CD4-positive, CD25-positive, alpha-beta regulatory T cell (primary cell): ENCODE data around the gene ABCC9. TPM values are rescaled to one million over a fixed set of nuclear protein-coding genes. Genes with fewer than 3 reads are reported as not detected.

Source experiments
- ATAC-seq, 2 donors: fragments of 150-1000 bp; cut with Tn5 transposase; one replicate each; pipeline ENCODE4 v1.10.0; 2021; ENCODE audit warnings: low read depth in 2 of 2, moderate number of reproducible peaks in 2 of 2, moderate library complexity in 1 of 2
- DNase-seq, 3 donors: peaks; one replicate each; pipeline versions ENCODE4 v3.0.0 to v3.0.0-alpha.2; 2012 to 2022; ENCODE audit warnings: mixed read lengths in 1 of 3
- H3K27ac ChIP-seq: one replicate; pipeline ENCODE4 v1.7.0; 2013; ENCODE audit warnings: mild to moderate bottlenecking, low read length; ENCODE audit not compliant: insufficient read depth, poor library complexity, severe bottlenecking
- H3K27me3 ChIP-seq: one replicate; pipeline ENCODE4 v1.7.0; 2013; ENCODE audit warnings: low read length; ENCODE audit not compliant: control insufficient read depth, insufficient read depth
- H3K36me3 ChIP-seq: one replicate; pipeline ENCODE4 v1.7.0; 2013; ENCODE audit warnings: mild to moderate bottlenecking, low read length, moderate library complexity; ENCODE audit not compliant: control insufficient read depth, insufficient read depth
- H3K4me1 ChIP-seq: 2 replicates; pipeline ENCODE4 v1.7.0; 2013; ENCODE audit warnings: mild to moderate bottlenecking, low read length; ENCODE audit not compliant: insufficient read depth, control insufficient read depth, poor library complexity, severe bottlenecking
- H3K4me3 ChIP-seq: one replicate; pipeline ENCODE4 v1.7.0; 2013; ENCODE audit warnings: low read depth, mild to moderate bottlenecking, low read length, moderate library complexity
- H3K9me3 ChIP-seq, 2 experiments: 1 replicate in 1 of 2; 2 replicates in 1 of 2; pipeline ENCODE4 v1.7.0; 2013; ENCODE audit warnings: low read length in 2 of 2, mild to moderate bottlenecking in 1 of 2, moderate library complexity in 1 of 2; ENCODE audit not compliant: control insufficient read depth in 2 of 2
- H3K27ac Mint-ChIP-seq, 3 donors: one replicate each; pipeline ENCODE4 v1.8.0; 2020 to 2022; ENCODE audit warnings: mild to moderate bottlenecking in 3 of 3, mixed read lengths in 3 of 3, moderate library complexity in 2 of 3
- H3K27me3 Mint-ChIP-seq: one replicate; pipeline ENCODE4 v1.8.0; 2022; ENCODE audit warnings: mild to moderate bottlenecking, mixed read lengths
- H3K36me3 Mint-ChIP-seq: one replicate; pipeline ENCODE4 v1.8.0; 2020; ENCODE audit warnings: mixed read lengths
- H3K4me1 Mint-ChIP-seq, 4 donors: one replicate each; pipeline ENCODE4 v1.8.0; 2020 to 2022; ENCODE audit warnings: mixed read lengths in 4 of 4, mild to moderate bottlenecking in 1 of 4
- H3K4me3 Mint-ChIP-seq, 4 donors: one replicate each; pipeline ENCODE4 v1.8.0; 2020 to 2022; ENCODE audit warnings: mild to moderate bottlenecking in 4 of 4, mixed read lengths in 4 of 4, moderate library complexity in 3 of 4
- H3K9me3 Mint-ChIP-seq, 7 donors: one replicate each; pipeline ENCODE4 v1.8.0; 2020 to 2022; ENCODE audit warnings: mixed read lengths in 7 of 7, mild to moderate bottlenecking in 3 of 7, moderate library complexity in 2 of 7
- polyA plus RNA-seq, 4 donors: library from polyadenylated mRNA; unstranded; fragments of 300-500 nt; fragmentation: Illumina TruSeq; gene quantifications; one replicate each; pipeline ENCODE4 v1.2.3, GENCODE V29; 2021
- total RNA-seq: library from RNA; stranded (reverse); gene quantifications from one replicate; pipeline ENCODE4 v1.2.3, GENCODE V29; 2022

Gene ABCC9
- total and polyA plus RNA-seq, 5 donors from 2014 or later, result not detected

DNA sequence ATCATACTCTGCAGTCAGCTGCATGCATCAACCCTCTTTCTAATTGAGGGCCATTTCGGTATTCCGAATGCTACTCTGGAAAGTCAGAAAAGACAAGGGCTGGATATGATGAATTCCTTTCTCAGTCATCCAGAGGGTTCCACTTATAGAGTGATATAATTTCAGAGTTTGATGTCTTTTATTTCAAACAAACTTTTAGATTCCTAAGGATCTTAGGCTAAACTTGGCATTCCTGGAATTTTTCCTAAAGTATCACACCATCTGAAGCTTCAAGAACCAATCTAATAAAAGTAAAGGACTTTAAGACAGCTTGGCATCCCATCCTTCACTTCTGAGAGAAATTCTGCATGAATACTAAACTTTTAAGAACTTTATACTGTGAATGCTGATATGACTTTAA is 97.4 kb downstream of the ABCC9 start:
- H3K27me3 ChIP-seq, result no peaks in the 10 kb centered on the region
- H3K4me1 ChIP-seq, result no peaks in the 10 kb centered on the region
- no peaks in the 10 kb centered on the region for H3K27me3 Mint-ChIP-seq
- no peak for DNase-seq
- no peaks in the 10 kb centered on the region for H3K36me3 Mint-ChIP-seq
- H3K27ac ChIP-seq, result no peak overlapping the region
- H3K36me3 ChIP-seq, result no peaks in the 10 kb centered on the region
- no peaks in the 10 kb centered on the region for H3K4me1 Mint-ChIP-seq
- no peaks in the 10 kb centered on the region for H3K9me3 ChIP-seq
- H3K27ac Mint-ChIP-seq, result no peak overlapping the region
- no peak overlapping the region for H3K4me3 Mint-ChIP-seq
- no peak for ATAC-seq
- H3K4me3 ChIP-seq, result no peak overlapping the region
- H3K9me3 Mint-ChIP-seq, result peaks cover 0 to 3% (median 0%) of the 10 kb centered on the region in 7 donors

GRCh38 chr12:21839776-21840175 is 101.5 kb downstream of the ABCC9 start:
- H3K4me1 Mint-ChIP-seq, result no peaks in the 10 kb centered on the region
- H3K27ac ChIP-seq, result no peak overlapping the region
- H3K9me3 Mint-ChIP-seq, result peaks cover 0 to 4% (median 0%) of the 10 kb centered on the region in 7 donors
- H3K27ac Mint-ChIP-seq, result no peak overlapping the region
- ATAC-seq, result no peak
- no peaks in the 10 kb centered on the region for H3K27me3 ChIP-seq
- no peak overlapping the region for H3K4me3 Mint-ChIP-seq
- DNase-seq, result no peak
- no peaks in the 10 kb centered on the region for H3K9me3 ChIP-seq
- H3K4me3 ChIP-seq, result no peak overlapping the region
- H3K4me1 ChIP-seq, result no peaks in the 10 kb centered on the region
- H3K36me3 ChIP-seq, result no peaks in the 10 kb centered on the region
- no peaks in the 10 kb centered on the region for H3K36me3 Mint-ChIP-seq
- H3K27me3 Mint-ChIP-seq, result peaks cover 4% of the 10 kb centered on the region

DNA sequence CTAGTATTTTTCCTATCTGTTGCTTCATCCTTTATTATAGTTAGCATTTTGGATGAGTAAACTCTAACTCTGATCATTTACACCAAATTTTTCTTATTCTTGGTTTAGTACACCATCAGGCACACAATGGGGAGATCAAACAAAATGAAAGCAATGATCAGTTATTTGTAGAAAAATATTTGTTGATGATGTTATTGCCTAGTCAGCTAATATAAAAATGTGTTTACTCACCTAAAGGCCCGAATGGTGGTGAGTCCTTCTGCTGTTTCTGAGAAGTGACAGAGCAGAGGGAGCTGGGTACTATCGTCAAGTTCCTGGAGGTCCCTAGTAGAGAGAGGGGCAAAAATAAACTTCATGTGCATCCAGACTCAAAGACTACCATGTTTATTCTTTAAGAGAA is 103.4 kb downstream of the ABCC9 start:
- H3K9me3 ChIP-seq, result no peaks in the 10 kb centered on the region
- no peaks in the 10 kb centered on the region for H3K36me3 ChIP-seq
- no peaks in the 10 kb centered on the region for H3K27me3 ChIP-seq
- Mint-ChIP-seq H3K9me3 (peaks cover 0 to 5% (median 0%) of the 10 kb centered on the region in 7 donors), H3K27me3 (peaks cover 7% of the 10 kb centered on the region), H3K4me1 (no peaks in the 10 kb centered on the region), H3K36me3 (no peaks in the 10 kb centered on the region), H3K4me3 (no peak overlapping the region), H3K27ac (no peak overlapping the region)
- no peak overlapping the region for H3K27ac ChIP-seq
- no peak overlapping the region for H3K4me3 ChIP-seq
- DNase-seq, result no peak
- H3K4me1 ChIP-seq, result no peaks in the 10 kb centered on the region
- no peak for ATAC-seq

DNA sequence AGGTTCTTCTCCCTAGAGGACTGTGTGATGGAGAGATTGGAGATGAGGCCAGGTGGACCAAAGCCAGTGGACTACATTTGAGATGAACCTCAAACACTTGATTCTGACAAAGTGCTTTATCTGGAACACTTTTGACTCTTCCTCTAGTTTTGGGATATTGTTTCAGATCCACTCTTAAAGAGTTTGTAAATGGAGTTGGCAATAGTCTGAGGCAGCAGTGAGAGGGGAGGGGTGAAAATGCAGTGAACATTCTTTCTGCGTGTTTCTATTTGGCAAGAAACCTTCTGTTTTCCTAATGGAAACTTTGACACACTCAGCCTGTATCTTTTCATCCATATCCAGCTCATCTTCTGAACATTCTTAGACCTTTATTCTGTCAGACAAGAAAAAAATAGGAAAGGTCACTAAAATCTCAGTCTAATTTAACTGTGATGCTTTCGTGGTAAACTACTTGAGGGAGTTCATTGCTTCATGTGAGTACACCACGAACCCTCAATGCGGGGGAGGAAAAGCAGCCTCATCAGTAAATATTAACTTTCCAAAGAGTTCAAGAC is 109.4 kb downstream of the ABCC9 start:
- Histone ChIP-seq H3K36me3 (no peaks in the 10 kb centered on the region), H3K9me3 (no peaks in the 10 kb centered on the region), H3K27ac (no peak overlapping the region), H3K27me3 (no peaks in the 10 kb centered on the region), H3K4me1 (no peaks in the 10 kb centered on the region), H3K4me3 (no peak overlapping the region)
- Mint-ChIP-seq H3K4me1 (no peaks in the 10 kb centered on the region), H3K27me3 (peaks cover 7% of the 10 kb centered on the region), H3K9me3 (peaks cover 0 to 5% (median 0%) of the 10 kb centered on the region in 7 donors), H3K36me3 (no peaks in the 10 kb centered on the region), H3K4me3 (no peak overlapping the region), H3K27ac (no peak overlapping the region)
- ATAC-seq (no peak), DNase-seq (no peak)

- H3K27me3 ChIP-seq, result no peaks in the 10 kb centered on the region
- Mint-ChIP-seq H3K27ac (no peak overlapping the region), H3K9me3 (peaks cover 0 to 4% (median 1%) of the 10 kb centered on the region in 7 donors), H3K36me3 (no peaks in the 10 kb centered on the region), H3K4me1 (no peaks in the 10 kb centered on the region), H3K4me3 (no peak overlapping the region), H3K27me3 (peaks cover under 1% of the 10 kb centered on the region)
- H3K9me3 ChIP-seq, result no peaks in the 10 kb centered on the region
- H3K4me3 ChIP-seq, result no peak overlapping the region
- DNase-seq (no peak), ATAC-seq (no peak)
- no peak overlapping the region for H3K27ac ChIP-seq
- H3K36me3 ChIP-seq, result no peaks in the 10 kb centered on the region
- H3K4me1 ChIP-seq, result no peaks in the 10 kb centered on the region
These were observed 112.4 kb downstream of the ABCC9 start for GRCh38 chr12:21828779-21829178.

- H3K4me3 ChIP-seq, result no peak overlapping the region
- H3K36me3 Mint-ChIP-seq, result no peaks in the 10 kb centered on the region
- H3K27ac Mint-ChIP-seq, result no peak overlapping the region
- no peaks in the 10 kb centered on the region for H3K36me3 ChIP-seq
- DNase-seq (no peak), ATAC-seq (no peak)
- H3K9me3 ChIP-seq, result no peaks in the 10 kb centered on the region
- no peak overlapping the region for H3K27ac ChIP-seq
- H3K27me3 Mint-ChIP-seq, result no peaks in the 10 kb centered on the region
- no peaks in the 10 kb centered on the region for H3K27me3 ChIP-seq
- H3K4me1 ChIP-seq, result no peaks in the 10 kb centered on the region
- no peak overlapping the region for H3K4me3 Mint-ChIP-seq
- H3K9me3 Mint-ChIP-seq, result peaks cover 0 to 4% (median 1%) of the 10 kb centered on the region in 7 donors
- H3K4me1 Mint-ChIP-seq, result no peaks in the 10 kb centered on the region
These were observed 113.0 kb downstream of the ABCC9 start for GRCh38 chr12:21828136-21828775.

DNA sequence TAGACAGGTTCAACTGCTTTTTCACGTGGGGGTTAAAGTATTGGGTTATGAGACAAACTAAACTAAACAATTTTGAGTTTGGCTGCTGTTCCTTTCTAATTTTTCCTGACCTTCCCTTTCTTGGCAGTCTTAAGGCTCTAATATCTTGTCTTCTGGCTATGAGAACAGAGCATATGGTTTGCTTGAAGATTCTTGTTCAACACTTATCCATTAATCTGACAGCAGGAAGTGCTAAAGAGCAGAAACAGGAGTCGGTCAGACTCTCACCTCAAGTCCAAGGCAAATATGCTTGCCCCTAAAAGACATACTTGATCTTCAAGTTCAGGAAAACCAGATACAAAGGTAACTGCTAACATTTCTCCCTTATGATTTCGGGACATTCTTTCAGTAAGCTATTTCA is 114.1 kb downstream of the ABCC9 start:
- DNase-seq (no peak), ATAC-seq (no peak)
- no peak overlapping the region for H3K4me3 Mint-ChIP-seq
- peaks cover 0 to 4% (median 1%) of the 10 kb centered on the region in 7 donors for H3K9me3 Mint-ChIP-seq
- no peaks in the 10 kb centered on the region for H3K27me3 ChIP-seq
- H3K36me3 Mint-ChIP-seq, result no peaks in the 10 kb centered on the region
- no peaks in the 10 kb centered on the region for H3K27me3 Mint-ChIP-seq
- no peak overlapping the region for H3K4me3 ChIP-seq
- no peaks in the 10 kb centered on the region for H3K4me1 ChIP-seq
- H3K27ac ChIP-seq, result no peak overlapping the region
- H3K27ac Mint-ChIP-seq, result no peak overlapping the region
- H3K4me1 Mint-ChIP-seq, result no peaks in the 10 kb centered on the region
- no peaks in the 10 kb centered on the region for H3K9me3 ChIP-seq
- H3K36me3 ChIP-seq, result no peaks in the 10 kb centered on the region

- peaks cover 0 to 4% (median 1%) of the 10 kb centered on the region in 7 donors for H3K9me3 Mint-ChIP-seq
- H3K4me3 Mint-ChIP-seq, result no peak overlapping the region
- no peaks in the 10 kb centered on the region for H3K27me3 Mint-ChIP-seq
- no peak overlapping the region for H3K27ac ChIP-seq
- H3K36me3 Mint-ChIP-seq, result no peaks in the 10 kb centered on the region
- ATAC-seq (no peak), DNase-seq (no peak)
- H3K36me3 ChIP-seq, result no peaks in the 10 kb centered on the region
- H3K9me3 ChIP-seq, result no peaks in the 10 kb centered on the region
- no peaks in the 10 kb centered on the region for H3K27me3 ChIP-seq
- H3K27ac Mint-ChIP-seq, result no peak overlapping the region
- no peak overlapping the region for H3K4me3 ChIP-seq
- no peaks in the 10 kb centered on the region for H3K4me1 Mint-ChIP-seq
- H3K4me1 ChIP-seq, result no peaks in the 10 kb centered on the region
These were observed 114.7 kb downstream of the ABCC9 start for GRCh38 chr12:21826618-21826910.
